ENCODE measurements around the gene ZNF217. TPM values are rescaled to one million over a fixed set of nuclear protein-coding genes. Genes with fewer than 3 reads are reported as not detected.

Gene ZNF217
- total and polyA plus RNA-seq, 9 of the 15 experiments (the other 6 are each of a cell fraction or from before 2014, with no cell fraction given), result 3.0 to 41.8 (median 16.8) TPM

DNA sequence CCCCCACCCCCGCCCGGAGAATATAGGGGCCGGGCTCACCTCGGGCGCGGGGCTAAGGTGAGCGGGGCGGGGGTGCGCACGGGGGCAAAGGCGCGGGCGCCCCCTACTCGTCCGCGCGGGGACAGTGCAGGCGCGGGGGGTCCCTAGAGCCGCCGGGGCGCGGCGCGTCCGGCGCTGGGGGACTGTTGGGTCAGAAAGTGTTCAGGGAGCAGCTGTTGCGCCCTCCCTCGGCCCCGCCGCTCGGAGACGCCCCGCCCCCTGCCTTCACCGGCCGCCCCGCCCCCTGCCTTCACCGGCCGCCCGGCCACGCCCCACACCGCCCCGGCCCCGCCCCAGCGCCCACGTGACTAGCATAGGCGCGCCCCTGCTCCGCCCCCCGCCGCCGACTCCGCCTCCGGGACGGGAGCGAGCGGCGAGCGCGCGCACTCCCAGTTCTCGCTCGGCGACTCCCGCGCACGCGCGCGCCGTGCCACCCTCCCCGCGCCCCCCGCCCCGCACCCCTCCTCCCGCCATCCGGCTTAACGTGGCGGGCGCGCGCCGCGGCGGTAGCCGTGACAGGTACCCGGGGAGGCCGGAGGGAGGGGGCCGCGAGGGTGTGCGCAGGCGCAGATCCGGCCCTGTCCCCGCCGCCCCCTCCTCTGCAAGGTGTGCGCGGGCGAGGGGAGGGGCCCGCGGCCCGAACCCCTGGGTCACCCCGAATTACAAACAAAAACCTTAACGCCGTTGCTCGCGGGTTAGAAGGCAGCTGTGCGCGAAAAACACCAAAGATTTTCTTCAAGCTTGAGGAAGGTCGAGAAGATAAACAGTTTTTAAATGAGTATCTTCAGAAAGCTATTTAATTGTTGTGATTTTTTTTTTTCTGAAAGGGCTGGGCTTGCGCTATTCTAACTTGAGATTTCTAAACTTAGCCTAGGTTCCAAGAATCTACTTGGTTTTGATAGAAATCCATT lies 704 bp upstream of the ZNF217 start (continued):
- TF ChIP-seq CTCF (IDR thresholded peaks at IDR 0.05 in 2 of 3, conservative IDR thresholded peaks at IDR 0.05 in 1 of 3; ENCODE audit: insufficient read depth in 2 of 3, low read depth in 1 of 3, low read length in 3 of 3), result peak in 2 of 3 experiments; percentile 59 to 79; a peak in 4 of 6 replicates
- TF ChIP-seq KAT7 (CRISPR knock-in tag; IDR thresholded peaks at IDR 0.05; ENCODE audit: borderline replicate concordance), result no peak
- TF ChIP-seq, protein P1, sequence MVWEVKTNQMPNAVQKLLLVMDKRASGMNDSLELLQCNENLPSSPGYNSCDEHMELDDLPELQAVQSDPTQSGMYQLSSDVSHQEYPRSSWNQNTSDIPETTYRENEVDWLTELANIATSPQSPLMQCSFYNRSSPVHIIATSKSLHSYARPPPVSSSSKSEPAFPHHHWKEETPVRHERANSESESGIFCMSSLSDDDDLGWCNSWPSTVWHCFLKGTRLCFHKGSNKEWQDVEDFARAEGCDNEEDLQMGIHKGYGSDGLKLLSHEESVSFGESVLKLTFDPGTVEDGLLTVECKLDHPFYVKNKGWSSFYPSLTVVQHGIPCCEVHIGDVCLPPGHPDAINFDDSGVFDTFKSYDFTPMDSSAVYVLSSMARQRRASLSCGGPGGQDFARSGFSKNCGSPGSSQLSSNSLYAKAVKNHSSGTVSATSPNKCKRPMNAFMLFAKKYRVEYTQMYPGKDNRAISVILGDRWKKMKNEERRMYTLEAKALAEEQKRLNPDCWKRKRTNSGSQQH (CRISPR knock-in tag; IDR thresholded peaks at IDR 0.05), result no peak
- TF ChIP-seq RFX1 (IDR thresholded peaks at IDR 0.05), result no peak
- TF ChIP-seq MBD2 (IDR thresholded peaks at IDR 0.05; ENCODE audit: borderline replicate concordance, low read depth), result no peak
- TF ChIP-seq MYNN (IDR thresholded peaks at IDR 0.05), result no peak
- no peak for TF ChIP-seq MYNN (CRISPR knock-in tag; IDR thresholded peaks at IDR 0.05)
- TF ChIP-seq ZNF253 (CRISPR knock-in tag; conservative IDR thresholded peaks at IDR 0.05), result no peak
- TF ChIP-seq KLF6 (CRISPR knock-in tag; IDR thresholded peaks at IDR 0.05; ENCODE audit: borderline replicate concordance), result no peak
- TF ChIP-seq ZNF23 (CRISPR knock-in tag; IDR thresholded peaks at IDR 0.05), result no peak
- peak in 1 of 2 experiments; percentile 24 for TF ChIP-seq E2F6 (IDR thresholded peaks at IDR 0.05; ENCODE audit: borderline replicate concordance in 1 of 2, extremely low read depth in 1 of 2, insufficient read depth in 1 of 2, insufficient read length in 1 of 2, low read depth in 1 of 2, low read length in 1 of 2, poor library complexity in 1 of 2, severe bottlenecking in 1 of 2)
- no peak for TF ChIP-seq BRF1 (IDR thresholded peaks at IDR 0.05; ENCODE audit: borderline replicate concordance, extremely low read depth, insufficient read length)
- TF ChIP-seq ZNF785 (CRISPR knock-in tag; IDR thresholded peaks at IDR 0.05), result no peak
- TF ChIP-seq DMBX1 (CRISPR knock-in tag; IDR thresholded peaks at IDR 0.05; ENCODE audit: borderline replicate concordance), result no peak
- TF ChIP-seq CREM (IDR thresholded peaks at IDR 0.05; ENCODE audit: low read depth), result no peak; the same call in none of the 2 replicates
- peak; percentile 12 to 58; a peak in 2 of 4 replicates for TF ChIP-seq RAD21 (CRISPR knock-in tag; conservative IDR thresholded peaks at IDR 0.05 in 1 of 2, IDR thresholded peaks at IDR 0.05 in 1 of 2)
- no peak for TF ChIP-seq FOXK2 (conservative IDR thresholded peaks at IDR 0.05 in 1 of 2, IDR thresholded peaks at IDR 0.05 in 1 of 2; ENCODE audit: low read depth in 2 of 2)
- no peak for TF ChIP-seq MEIS2 (IDR thresholded peaks at IDR 0.05; ENCODE audit: partially characterized antibody)
